PFSK-1 (cell line): ENCODE results near the gene METTL24.

Experiments used
- FOXP2 ChIP-seq: optimal IDR thresholded peaks from 2 replicates; pipeline ENCODE3; 2011; ENCODE audit warnings: borderline replicate concordance, control low read depth, inconsistent platforms; ENCODE audit not compliant: insufficient read depth; ENCODE audit errors: extremely low read length, extremely low read depth
- POLR2AphosphoS5 ChIP-seq: IDR thresholded peaks from 2 replicates; pipeline ENCODE4 v1.6.1; 2012; ENCODE audit warnings: low read depth, mild to moderate bottlenecking, control low read depth, low read length, moderate library complexity
- SIN3A ChIP-seq: IDR thresholded peaks from 2 replicates; pipeline ENCODE4 v1.6.1; 2012; ENCODE audit warnings: mild to moderate bottlenecking, low read length, moderate library complexity, borderline replicate concordance; ENCODE audit not compliant: insufficient read depth
- TAF1 ChIP-seq: IDR thresholded peaks from 2 replicates; pipeline ENCODE4 v1.6.1; 2012; ENCODE audit warnings: low read length, control low read depth, borderline replicate concordance; ENCODE audit not compliant: insufficient read depth
- TF ChIP-seq, protein P1 (sequence below), 2 experiments: IDR thresholded peaks; 2 replicates each; pipeline versions ENCODE4 v1.6.1 to v1.8.0; 2011 to 2012; ENCODE audit warnings: low read depth in 2 of 2, low read length in 2 of 2, control low read depth in 1 of 2, inconsistent platforms in 1 of 2, mild to moderate bottlenecking in 1 of 2, moderate library complexity in 1 of 2; ENCODE audit not compliant: insufficient read depth in 1 of 2

METTL24 gene

DNA sequence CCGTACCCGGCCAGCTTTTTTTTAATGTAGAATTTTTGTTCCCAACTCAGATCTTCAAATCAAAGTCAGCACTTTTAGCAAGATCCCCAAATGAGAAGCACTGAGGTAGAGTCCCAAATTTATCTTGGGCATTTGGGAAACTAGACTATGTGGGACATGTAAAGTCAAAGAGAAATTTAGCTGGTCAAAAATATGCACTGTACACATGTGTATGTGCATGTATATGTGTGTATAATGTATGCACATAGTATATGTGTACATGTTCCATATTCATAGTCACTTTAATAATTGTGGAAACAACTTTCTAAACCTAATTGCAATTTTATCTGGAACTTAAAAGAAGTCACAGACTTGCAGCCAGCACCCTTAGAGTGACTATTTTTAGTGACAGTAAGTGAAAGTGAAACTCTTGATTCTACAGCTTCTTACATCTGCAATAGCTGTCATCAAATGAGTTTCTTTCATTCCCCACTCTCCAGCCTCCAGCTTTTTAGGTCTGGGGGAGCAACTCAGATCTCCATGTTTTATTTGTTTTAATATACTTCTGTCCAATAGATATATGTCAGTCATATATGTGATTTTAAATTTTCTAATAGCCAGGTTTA is 124.3 kb downstream of the METTL24 start:
- TF ChIP-seq, protein P1, sequence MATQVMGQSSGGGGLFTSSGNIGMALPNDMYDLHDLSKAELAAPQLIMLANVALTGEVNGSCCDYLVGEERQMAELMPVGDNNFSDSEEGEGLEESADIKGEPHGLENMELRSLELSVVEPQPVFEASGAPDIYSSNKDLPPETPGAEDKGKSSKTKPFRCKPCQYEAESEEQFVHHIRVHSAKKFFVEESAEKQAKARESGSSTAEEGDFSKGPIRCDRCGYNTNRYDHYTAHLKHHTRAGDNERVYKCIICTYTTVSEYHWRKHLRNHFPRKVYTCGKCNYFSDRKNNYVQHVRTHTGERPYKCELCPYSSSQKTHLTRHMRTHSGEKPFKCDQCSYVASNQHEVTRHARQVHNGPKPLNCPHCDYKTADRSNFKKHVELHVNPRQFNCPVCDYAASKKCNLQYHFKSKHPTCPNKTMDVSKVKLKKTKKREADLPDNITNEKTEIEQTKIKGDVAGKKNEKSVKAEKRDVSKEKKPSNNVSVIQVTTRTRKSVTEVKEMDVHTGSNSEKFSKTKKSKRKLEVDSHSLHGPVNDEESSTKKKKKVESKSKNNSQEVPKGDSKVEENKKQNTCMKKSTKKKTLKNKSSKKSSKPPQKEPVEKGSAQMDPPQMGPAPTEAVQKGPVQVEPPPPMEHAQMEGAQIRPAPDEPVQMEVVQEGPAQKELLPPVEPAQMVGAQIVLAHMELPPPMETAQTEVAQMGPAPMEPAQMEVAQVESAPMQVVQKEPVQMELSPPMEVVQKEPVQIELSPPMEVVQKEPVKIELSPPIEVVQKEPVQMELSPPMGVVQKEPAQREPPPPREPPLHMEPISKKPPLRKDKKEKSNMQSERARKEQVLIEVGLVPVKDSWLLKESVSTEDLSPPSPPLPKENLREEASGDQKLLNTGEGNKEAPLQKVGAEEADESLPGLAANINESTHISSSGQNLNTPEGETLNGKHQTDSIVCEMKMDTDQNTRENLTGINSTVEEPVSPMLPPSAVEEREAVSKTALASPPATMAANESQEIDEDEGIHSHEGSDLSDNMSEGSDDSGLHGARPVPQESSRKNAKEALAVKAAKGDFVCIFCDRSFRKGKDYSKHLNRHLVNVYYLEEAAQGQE (IDR thresholded peaks at IDR 0.05; ENCODE audit: insufficient read depth in 1 of 2, low read depth in 2 of 2, low read length in 2 of 2), result no peak
- TF ChIP-seq FOXP2 (no peak), SIN3A (no peak), TAF1 (no peak), POLR2AphosphoS5 (no peak)

DNA sequence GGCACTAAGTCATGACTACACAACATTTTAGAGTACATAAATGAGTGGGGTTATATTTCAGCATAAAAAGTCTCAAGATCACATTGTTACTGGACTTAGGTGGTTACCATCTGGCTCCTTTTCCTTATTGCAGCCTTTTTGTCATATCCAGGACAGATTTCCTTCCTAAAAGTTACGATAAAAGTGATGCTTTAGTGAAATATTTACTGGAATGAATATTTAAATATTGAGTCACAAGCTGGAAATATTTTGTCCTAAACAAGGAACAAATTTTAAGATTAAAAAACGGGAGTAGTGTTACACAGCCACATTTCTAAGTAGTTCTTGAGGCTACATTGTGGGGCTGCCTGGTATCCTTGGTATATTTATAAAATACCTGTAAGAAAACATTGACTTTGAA is 125.7 kb downstream of the METTL24 start:
- TF ChIP-seq, protein P1 (IDR thresholded peaks at IDR 0.05; ENCODE audit: insufficient read depth in 1 of 2, low read depth in 2 of 2, low read length in 2 of 2), result no peak
- TF ChIP-seq POLR2AphosphoS5 (no peak), FOXP2 (no peak)

DNA sequence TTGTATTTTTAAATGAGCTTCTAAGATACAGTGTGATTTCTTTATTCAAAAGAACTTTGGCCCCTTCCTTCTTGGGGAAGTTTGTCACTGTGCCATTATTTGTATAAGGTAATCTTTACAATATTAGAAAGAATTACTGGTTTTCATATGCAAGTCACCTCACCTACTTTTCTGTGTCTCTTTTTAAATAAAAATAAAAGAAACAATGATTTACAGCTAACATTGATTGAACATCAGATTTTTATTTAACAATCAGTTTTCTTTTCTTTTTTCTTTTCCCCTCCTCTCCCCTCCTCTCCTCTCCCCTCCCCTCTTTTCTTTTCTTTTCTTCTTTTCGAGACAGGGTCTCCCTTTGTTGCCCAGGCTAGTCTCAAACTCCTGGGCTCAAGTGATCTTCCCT is 131.9 kb downstream of the METTL24 start:
- no peak for TF ChIP-seq POLR2AphosphoS5
- TF ChIP-seq TAF1, result no peak
- no peak for TF ChIP-seq SIN3A
- no peak for TF ChIP-seq FOXP2
- TF ChIP-seq, protein P1 (IDR thresholded peaks at IDR 0.05; ENCODE audit: insufficient read depth in 1 of 2, low read depth in 2 of 2, low read length in 2 of 2), result no peak

DNA sequence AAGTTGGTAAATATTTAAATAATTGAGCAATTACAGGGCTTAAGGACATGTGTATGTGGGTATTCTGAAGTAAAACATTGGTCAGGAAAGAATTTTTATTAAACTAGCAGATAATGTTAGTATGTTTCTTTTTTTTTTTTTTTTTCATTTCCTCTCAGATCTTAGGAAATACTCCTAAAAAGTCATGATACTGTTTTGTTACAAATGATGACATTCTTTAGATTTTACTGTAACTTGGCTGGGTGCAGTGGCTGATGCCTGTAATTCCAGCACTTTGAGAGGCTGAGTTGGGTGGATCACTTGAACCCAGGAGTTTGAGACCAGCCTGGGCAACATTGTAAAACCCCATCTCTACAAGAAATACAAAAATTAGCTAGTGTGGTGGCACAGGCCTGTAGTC is 136.4 kb downstream of the METTL24 start:
- TF ChIP-seq, protein P1 (IDR thresholded peaks at IDR 0.05; ENCODE audit: insufficient read depth in 1 of 2, low read depth in 2 of 2, low read length in 2 of 2), result no peak
- TF ChIP-seq TAF1 (no peak), FOXP2 (no peak), SIN3A (no peak), POLR2AphosphoS5 (no peak)

DNA sequence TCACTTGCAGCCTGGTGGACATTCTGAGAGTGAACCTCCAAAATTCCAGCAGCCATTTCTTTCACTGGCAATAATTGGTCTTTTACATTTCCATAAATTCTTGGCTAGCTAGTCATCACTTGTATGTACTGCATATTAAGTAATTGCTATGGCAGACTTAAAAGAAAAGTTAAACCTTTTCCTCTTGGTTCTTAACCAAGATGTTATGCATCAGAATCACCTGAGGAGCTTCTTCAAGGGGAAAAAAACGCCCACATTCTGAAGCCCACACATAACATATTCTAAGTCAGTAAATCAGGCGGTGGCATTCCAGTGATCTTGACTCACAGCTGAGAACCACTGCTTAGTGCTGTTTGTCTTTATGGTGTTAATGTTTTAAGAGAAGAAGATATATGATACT is 140.9 kb downstream of the METTL24 start:
- TF ChIP-seq, protein P1 (IDR thresholded peaks at IDR 0.05; ENCODE audit: insufficient read depth in 1 of 2, low read depth in 2 of 2, low read length in 2 of 2), result no peak
- TF ChIP-seq POLR2AphosphoS5 (no peak), FOXP2 (no peak), TAF1 (no peak), SIN3A (no peak)
